HTERT RPE-1 (cell line): Measurements from ENCODE around the gene MMEL1.
"Not testable (repeated sequence)": the region's sequence is repeated elsewhere in the genome, so short reads cannot be mapped to it uniquely, and the experiment has no call there.

Experiments used
- in situ Hi-C: fragments of 300-500 bp; cut with MboI; formaldehyde crosslinking; loops from 4 replicates; pipeline ENCODE4 v1.14.3; 2020; ENCODE audit warnings: low sequenced_read_pairs

The MMEL1 gene

GRCh38 chr1:2559509-2560298, 73.1 kb downstream of the MMEL1 start:
- in situ Hi-C loops: no loop called here

DNA sequence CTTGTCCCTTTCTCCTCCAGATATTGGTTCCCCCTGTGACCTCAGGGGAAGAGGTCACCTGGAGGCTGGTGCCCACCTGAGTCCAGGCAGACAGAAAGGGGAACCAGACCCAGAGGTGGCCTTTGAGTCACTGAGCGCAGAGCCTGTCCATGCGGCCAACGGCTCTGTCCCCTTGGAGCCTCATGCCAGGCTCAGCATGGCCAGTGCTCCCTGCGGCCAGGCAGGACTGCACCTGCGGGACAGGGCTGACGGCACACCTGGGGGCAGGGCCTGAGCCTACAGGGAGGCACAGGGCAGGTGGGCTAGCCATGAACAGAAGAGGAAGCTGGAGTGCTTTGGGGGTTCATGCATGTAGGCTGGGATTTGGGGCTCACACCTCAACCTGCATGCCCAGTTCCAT, 74.0 kb downstream of the MMEL1 start:
- in situ Hi-C loops: no loop called here

DNA sequence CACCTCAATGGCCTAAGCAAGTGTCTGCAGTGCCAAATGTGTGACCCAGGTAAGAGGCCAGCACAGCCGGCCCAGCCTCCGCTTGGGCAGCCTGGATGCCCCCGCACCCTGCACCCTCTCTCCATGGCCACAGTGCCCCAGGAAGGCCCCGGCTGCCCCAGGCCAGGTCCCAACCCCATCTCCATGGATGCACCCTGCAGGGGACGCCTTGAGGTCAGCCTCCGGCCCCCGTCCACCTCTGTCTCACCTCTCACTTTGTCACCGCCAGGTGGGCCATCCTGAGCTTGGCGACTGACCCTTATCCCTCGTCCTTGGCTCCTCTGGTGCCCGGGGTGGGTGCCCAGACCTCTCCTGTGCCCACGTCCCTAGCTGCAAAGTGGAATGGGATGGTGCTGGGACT, 74.4 kb downstream of the MMEL1 start:
- in situ Hi-C loops: no loop called here

DNA sequence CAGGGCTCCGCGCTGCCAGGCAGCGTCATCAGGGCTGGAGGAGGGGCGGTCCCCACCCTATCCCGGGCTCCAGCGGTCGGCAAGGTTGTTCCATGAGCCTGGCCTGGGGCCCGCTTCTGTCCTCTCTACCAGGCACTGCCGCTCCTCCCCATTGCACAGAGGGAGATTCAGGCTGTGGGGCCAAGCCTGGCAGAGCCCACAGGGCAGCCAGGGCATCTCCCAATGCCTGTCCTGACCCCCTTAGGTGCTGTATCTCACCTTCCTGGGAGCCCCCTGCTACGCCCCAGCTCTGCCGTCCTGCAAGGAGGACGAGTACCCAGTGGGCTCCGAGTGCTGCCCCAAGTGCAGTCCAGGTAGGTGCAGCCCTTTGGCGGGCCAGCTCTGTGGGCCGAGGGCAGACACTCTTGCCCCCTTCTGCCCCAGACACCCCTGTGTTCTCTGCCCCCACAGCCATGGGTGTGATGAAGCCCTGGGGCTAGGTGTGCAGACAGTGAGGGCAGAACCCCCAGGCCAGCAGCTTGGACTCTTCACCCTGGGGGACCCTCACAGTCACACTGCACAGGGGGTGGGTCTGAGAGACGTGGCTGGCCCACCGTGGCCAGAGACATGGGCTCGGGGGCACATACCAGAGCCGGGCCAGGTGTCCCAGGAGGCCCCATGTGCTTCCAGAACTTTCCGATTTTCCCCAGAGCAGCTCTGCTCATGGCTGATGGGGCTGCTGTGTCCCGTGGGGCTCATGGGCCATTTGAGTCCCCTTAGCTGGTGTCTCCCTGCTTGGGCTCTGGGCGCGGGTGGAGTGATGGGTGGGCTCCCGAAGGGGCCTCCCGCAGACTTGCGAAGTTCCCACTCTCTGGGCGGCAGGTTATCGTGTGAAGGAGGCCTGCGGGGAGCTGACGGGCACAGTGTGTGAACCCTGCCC, 75.1 kb downstream of the MMEL1 start:
- in situ Hi-C loops: no loop called here

DNA sequence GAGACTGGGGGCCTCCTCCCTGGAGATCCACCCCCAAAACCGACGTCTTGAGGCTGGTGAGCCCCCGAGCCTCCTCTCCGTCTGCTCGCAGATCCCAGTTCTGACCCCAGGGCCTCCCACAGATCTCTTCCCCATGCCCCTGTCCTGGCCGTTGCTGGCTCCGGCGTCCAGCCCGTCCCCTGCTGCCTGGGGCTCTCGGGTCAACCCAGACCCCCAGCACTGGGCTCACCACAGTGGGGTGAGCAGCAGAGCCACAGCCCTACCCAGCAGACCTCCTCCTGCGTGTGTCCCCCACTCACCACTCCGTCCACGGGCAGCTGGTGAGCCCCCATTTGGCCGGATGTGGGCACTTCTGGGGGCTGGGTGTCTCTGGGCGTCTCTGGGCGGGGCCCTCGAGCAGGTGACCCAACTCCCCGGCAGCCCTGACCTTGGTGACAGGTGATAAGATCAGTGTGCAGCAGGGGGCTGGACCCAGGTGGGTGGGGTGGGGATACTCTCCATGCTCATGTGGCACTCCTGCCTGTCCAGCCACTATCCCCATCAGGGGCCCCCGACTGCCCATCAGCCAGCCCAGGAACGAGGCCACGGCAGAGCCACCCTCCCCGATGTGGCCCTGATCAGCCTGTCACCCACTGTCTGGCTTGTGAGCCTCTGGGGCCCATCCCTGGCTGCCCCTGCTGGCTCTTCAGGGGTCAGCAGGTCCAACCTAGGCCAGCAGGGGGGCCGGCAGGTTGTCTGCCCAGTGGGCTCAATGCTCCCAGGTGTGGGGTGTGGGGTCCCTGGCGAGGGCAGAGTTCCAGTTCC, 75.9 kb downstream of the MMEL1 start:
- in situ Hi-C loops: no loop called here

GRCh38 chr1:2556277-2556677, 76.5 kb downstream of the MMEL1 start, which contains the start of gene TNFRSF14:
TNFRSF14 (plus strand) TSS chr1:2556371; CDS start chr1:2556665, 294 bp downstream.
- in situ Hi-C loops: no loop called here

GRCh38 chr1:2555634-2556276, 77.1 kb downstream of the MMEL1 start:
- in situ Hi-C loops: no loop called here

DNA sequence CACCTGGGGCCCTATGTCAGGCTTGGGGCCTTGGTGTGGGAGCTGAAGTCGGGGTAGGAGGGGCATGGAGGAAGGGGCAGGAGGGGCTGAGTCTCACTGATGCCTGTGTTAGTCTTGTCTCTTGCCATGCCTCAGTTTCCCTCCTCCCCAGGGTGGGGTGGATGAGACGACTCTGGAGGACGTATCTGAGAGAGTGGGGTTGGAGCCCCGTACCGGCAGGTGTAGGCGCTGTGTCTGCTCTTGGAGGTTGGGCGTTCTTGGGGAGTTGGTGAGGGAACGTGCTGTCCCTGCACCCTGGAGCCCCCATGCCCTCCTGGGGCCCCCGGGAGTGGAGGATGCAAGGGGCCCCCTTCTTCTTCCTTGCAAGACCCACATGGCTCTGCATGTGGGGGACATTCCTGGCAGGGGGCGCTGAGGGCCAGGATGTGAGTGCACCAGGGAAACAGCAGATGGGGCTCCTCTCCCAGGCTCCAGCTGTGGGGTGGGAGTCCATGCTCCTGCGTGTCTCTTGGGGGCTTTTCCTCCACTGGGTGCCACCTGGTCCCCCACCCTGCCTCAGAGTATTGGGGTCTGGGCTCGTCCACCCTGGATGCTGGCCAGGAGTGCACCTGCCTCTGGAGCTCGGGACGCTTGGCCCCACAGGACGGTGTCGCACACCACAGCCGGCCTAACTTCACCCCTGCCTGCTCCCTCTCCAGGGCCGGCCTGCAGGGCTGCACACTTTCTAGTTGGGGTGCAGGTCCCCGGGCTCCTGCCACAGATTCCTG, 78.0 kb downstream of the MMEL1 start:
- in situ Hi-C loops: no loop called here

DNA sequence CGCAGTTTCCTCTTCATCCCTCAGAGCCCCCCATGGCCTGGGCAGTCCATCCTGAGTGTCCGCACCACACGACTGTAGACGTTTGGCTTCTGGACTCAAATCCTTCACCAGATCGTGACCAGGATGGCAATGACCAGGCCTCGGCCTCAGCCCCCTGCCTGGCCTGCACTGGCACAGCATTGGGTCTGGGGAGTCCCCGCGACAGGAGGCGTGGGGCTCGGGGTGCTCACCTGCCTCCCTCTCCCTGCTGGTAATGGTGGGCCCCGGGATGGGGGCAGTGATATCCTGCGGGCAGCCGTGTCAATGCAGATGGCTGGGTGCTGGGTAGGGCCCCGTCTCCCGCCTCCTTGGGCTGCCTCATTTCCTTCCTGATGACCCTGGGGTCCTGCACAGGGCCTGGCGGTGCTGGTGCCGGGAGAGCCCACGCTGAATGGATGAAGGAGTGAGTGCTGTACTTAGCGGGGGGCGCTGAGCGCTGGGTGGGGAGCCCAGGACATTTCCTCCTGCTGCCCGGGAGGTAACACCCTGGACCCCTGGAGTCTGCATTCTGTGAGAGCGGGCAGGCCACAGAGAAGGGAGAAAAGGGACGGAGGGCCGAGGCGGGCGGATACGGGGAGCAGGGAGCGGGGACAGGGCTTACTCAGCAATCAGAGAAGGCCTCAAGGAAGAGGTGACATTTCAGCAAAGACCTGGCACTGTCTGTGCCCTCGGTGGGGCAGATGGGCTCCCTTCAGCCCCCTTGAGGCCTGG, 78.8 kb downstream of the MMEL1 start:
- in situ Hi-C loops: no loop called here

DNA sequence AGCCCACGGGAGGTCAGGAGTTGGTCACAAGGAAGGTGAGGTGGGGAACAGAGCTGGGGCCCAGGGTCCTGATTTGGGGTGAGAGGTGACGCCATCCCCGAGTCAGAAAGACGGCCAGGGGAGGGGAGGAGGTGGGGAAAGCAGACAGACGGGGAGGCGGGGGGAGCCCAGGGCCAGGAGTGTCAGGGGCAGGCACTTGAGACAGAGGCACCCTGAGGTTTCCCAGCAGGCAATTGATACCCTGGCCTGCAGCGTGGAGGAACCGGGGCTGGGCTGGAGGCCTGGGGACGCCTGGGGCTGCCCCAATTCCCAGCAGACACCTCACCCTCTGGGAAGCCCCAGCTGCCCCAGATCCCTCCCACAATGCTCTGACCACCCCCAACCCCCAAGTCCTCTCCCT, 79.7 kb downstream of the MMEL1 start:
- in situ Hi-C loops: not testable (repeated sequence)

- in situ Hi-C loops: no loop called here
Measured at GRCh38 chr1:2552189-2552588, 80.6 kb downstream of the MMEL1 start.

DNA sequence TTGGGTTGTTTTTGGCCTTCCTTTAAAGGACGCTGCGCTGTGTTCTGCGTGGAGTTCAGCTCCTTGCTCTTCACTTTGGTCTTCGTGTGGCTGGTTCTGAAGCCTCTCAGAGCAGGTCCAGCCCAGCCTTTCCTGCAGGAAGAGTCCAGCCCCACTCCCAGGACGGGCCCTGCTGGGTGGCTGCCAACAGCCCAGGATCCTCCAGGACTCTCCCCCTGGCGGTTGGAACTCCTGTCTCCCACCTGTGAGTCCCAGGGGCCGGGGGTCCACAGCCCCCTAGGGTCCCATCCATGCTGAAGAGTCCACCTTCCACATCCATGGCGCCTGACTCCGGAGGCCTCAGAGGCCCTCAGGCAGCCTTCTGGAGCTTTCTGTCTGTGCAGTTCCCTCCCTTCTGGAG, 81.3 kb downstream of the MMEL1 start:
- in situ Hi-C loops: not testable (repeated sequence)

DNA sequence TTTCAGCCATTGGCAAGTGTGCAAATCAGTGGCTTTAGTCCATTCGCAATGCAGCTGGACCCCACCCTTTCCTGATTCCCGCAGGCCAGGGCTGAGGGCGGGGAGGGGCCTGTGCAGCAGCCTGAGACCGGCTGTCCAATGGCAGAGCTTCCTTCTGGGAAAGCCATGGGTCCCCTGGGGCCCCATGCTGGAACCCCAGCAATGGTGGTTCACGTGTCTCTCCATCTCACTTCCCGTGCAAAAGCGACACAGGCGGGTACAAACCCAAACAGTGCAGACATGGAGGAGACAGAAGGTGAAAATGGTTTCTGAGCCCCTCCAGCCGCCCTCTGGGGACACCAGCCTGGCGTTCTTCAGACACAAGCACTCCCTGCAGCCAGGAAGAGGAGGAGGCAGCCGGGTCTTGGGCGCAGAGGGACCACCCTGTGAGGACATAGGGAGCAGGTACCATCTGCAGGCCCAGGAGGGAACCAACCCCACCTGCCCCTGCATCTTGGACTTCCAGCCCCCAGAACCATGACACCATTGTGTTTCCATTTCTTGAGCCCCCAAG, 82.4 kb downstream of the MMEL1 start:
- in situ Hi-C loops: not testable (repeated sequence)

- in situ Hi-C loops: not testable (repeated sequence)
Measured at GRCh38 chr1:2549367-2550029, 83.3 kb downstream of the MMEL1 start.

- in situ Hi-C loops: no loop called here
Measured at GRCh38 chr1:2548068-2548589, 84.7 kb downstream of the MMEL1 start.

- in situ Hi-C loops: no loop called here
Measured at GRCh38 chr1:2547210-2548067, 85.4 kb downstream of the MMEL1 start.
